GM12872 (cell line): ENCODE results near the gene RRAGC.

Experiments
- CTCF ChIP-seq: IDR thresholded peaks from 3 replicates; pipeline ENCODE4 v1.5.1; 2011; ENCODE audit warnings: low read depth, mild to moderate bottlenecking, low read length, moderate library complexity; ENCODE audit not compliant: insufficient read depth

RRAGC gene

GRCh38 chr1:38832370-38832734, 27.2 kb downstream of the RRAGC start:
- TF ChIP-seq CTCF, result no peak

GRCh38 chr1:38831731-38832369, 27.7 kb downstream of the RRAGC start:
- no peak for TF ChIP-seq CTCF

GRCh38 chr1:38829368-38829767, 30.2 kb downstream of the RRAGC start:
- no peak for TF ChIP-seq CTCF

- no peak for TF ChIP-seq CTCF
Observed at GRCh38 chr1:38827318-38827717, 32.3 kb downstream of the RRAGC start.

- TF ChIP-seq CTCF, result no peak
Observed at GRCh38 chr1:38826886-38827285, 32.7 kb downstream of the RRAGC start.

- no peak for TF ChIP-seq CTCF
Observed at GRCh38 chr1:38826262-38826661, 33.3 kb downstream of the RRAGC start.

- no peak for TF ChIP-seq CTCF
Observed at GRCh38 chr1:38820860-38821259, 38.7 kb downstream of the RRAGC start.
